Esophagus muscularis mucosa (tissue), 4 donors: ENCODE data around the gene TOPORS.
A peak's percentile ranks its signal among the peaks of the same experiment; 100 is the strongest.

Source experiments
- CTCF ChIP-seq, 3 experiments: fragments of 200-600 bp in 2 of 3; fragments of 450-650 bp in 1 of 3; sonication (generic) in 2 of 3; IDR thresholded peaks; one replicate each; pipeline ENCODE4 v1.5.1; 2017 to 2019; ENCODE audit warnings: antibody characterized with exemption in 3 of 3, mild to moderate bottlenecking in 2 of 3, moderate library complexity in 1 of 3
- EP300 ChIP-seq: sonication (generic); formaldehyde crosslinking; IDR thresholded peaks from one replicate; pipeline ENCODE4 v1.6.1; 2017; ENCODE audit warnings: antibody characterized with exemption
- POLR2A ChIP-seq: fragments of 450-650 bp; IDR thresholded peaks from one replicate; pipeline ENCODE4 v1.6.1; 2017; ENCODE audit warnings: antibody characterized with exemption, moderate library complexity, mild to moderate bottlenecking, low read depth
- POLR2AphosphoS5 ChIP-seq, 2 donors: sonication (generic); formaldehyde crosslinking; IDR thresholded peaks; one replicate each; pipeline ENCODE4 v1.6.1; 2017; ENCODE audit warnings: antibody characterized with exemption in 2 of 2

GRCh38 chr9:32579706-32580331 is 27.4 kb upstream of the TOPORS start:
- TF ChIP-seq CTCF (IDR thresholded peaks at IDR 0.05) (peak; percentile 86 to 90 (median 89)), POLR2A (no peak), EP300 (no peak), POLR2AphosphoS5 (IDR thresholded peaks at IDR 0.05) (no peak)
